Muscle layer of duodenum (tissue), 2 donors: ENCODE data around the gene ZFP36.
A peak's percentile ranks its signal among the peaks of the same experiment; 100 is the strongest.
"Not testable (repeated sequence)": the region's sequence is repeated elsewhere in the genome, so short reads cannot be mapped to it uniquely, and the experiment has no call there.

ENCODE experiments used
- H3K27ac ChIP-seq: one replicate; pipeline ENCODE4 v1.7.0; 2013; ENCODE audit warnings: mild to moderate bottlenecking, low read length
- H3K27me3 ChIP-seq: one replicate; pipeline ENCODE4 v1.7.0; 2013; ENCODE audit warnings: low read depth, mild to moderate bottlenecking, control low read depth, low read length
- H3K36me3 ChIP-seq, 2 donors: one replicate each; pipeline ENCODE4 v1.7.0; 2013; ENCODE audit warnings: low read length in 2 of 2, control low read depth in 1 of 2, mild to moderate bottlenecking in 1 of 2; ENCODE audit not compliant: insufficient read depth in 2 of 2, control insufficient read depth in 1 of 2
- H3K4me1 ChIP-seq, 2 donors: one replicate each; pipeline ENCODE4 v1.7.0; 2013; ENCODE audit warnings: low read length in 2 of 2, mild to moderate bottlenecking in 2 of 2, control low read depth in 1 of 2, moderate library complexity in 1 of 2; ENCODE audit not compliant: insufficient read depth in 2 of 2, control insufficient read depth in 1 of 2
- H3K4me3 ChIP-seq, 2 donors: one replicate each; pipeline ENCODE4 v1.7.0; 2013; ENCODE audit warnings: low read length in 2 of 2, low read depth in 1 of 2, mild to moderate bottlenecking in 1 of 2
- H3K9me3 ChIP-seq, 2 donors: one replicate each; pipeline ENCODE4 v1.7.0; 2013; ENCODE audit warnings: low read length in 2 of 2, control low read depth in 1 of 2, mild to moderate bottlenecking in 1 of 2; ENCODE audit not compliant: control insufficient read depth in 1 of 2
- donor health status: healthy.

Gene ZFP36

GRCh38 chr19:39444598-39445195 lies 38.0 kb downstream of the ZFP36 start:
- Histone ChIP-seq H3K36me3 (peaks cover 3 to 14% of the 10 kb centered on the region in 2 donors), H3K4me1 (peaks cover 3 to 35% of the 10 kb centered on the region in 2 donors), H3K27me3 (no peaks in the 10 kb centered on the region), H3K9me3 (no peaks in the 10 kb centered on the region), H3K27ac (peak overlapping the region; percentile 99), H3K4me3 (peak overlapping the region; percentile 93 to 96)

- Histone ChIP-seq H3K27ac (peak within 1 kb of the TSS; percentile 99), H3K9me3 (no peaks in the 10 kb centered on the region), H3K4me1 (peaks cover 3 to 32% of the 10 kb centered on the region in 2 donors), H3K36me3 (peaks cover 3 to 14% of the 10 kb centered on the region in 2 donors), H3K4me3 (peak within 1 kb of the TSS; percentile 93 to 96), H3K27me3 (no peaks in the 10 kb centered on the region)
Measured at GRCh38 chr19:39445196-39446111, 38.8 kb downstream of the ZFP36 start, which contains the start of gene SUPT5H. TSS of gene SUPT5H (plus strand) at chr19:39445582. CDS start at chr19:39445891, 309 bp downstream.

- H3K4me1 ChIP-seq, result peaks cover 3 to 30% of the 10 kb centered on the region in 2 donors
- H3K27ac ChIP-seq, result peak overlapping the region; percentile 99
- no peaks in the 10 kb centered on the region for H3K9me3 ChIP-seq
- H3K27me3 ChIP-seq, result no peaks in the 10 kb centered on the region
- peak overlapping the region; percentile 93 to 96 for H3K4me3 ChIP-seq
- peaks cover 3 to 14% of the 10 kb centered on the region in 2 donors for H3K36me3 ChIP-seq
Measured at GRCh38 chr19:39446365-39447084, 39.9 kb downstream of the ZFP36 start.

GRCh38 chr19:39448271-39448670 lies 41.6 kb downstream of the ZFP36 start:
- H3K4me3 ChIP-seq, result no peak overlapping the region
- peaks cover 9 to 18% of the 10 kb centered on the region in 2 donors for H3K36me3 ChIP-seq
- peaks cover 3 to 30% of the 10 kb centered on the region in 2 donors for H3K4me1 ChIP-seq

GRCh38 chr19:39449116-39449797 lies 42.6 kb downstream of the ZFP36 start:
- Histone ChIP-seq H3K4me1 (peaks cover 3 to 30% of the 10 kb centered on the region in 2 donors), H3K36me3 (peaks cover 16 to 27% of the 10 kb centered on the region in 2 donors)

More at GRCh38 chr19:39448271-39448670, 41.6 kb downstream of the ZFP36 start:
- Histone ChIP-seq H3K27ac (no peak overlapping the region), H3K9me3 (no peaks in the 10 kb centered on the region), H3K27me3 (no peaks in the 10 kb centered on the region)

GRCh38 chr19:39451257-39451656 lies 44.6 kb downstream of the ZFP36 start:
- not testable (repeated sequence) for H3K27ac ChIP-seq, H3K9me3 ChIP-seq, H3K27me3 ChIP-seq, H3K4me3 ChIP-seq
- peaks cover 3 to 24% of the 10 kb centered on the region in 2 donors for H3K4me1 ChIP-seq
- H3K36me3 ChIP-seq, result peaks cover 23 to 37% of the 10 kb centered on the region in 2 donors

More at GRCh38 chr19:39449116-39449797, 42.6 kb downstream of the ZFP36 start:
- no peak overlapping the region for H3K4me3 ChIP-seq
- no peaks in the 10 kb centered on the region for H3K9me3 ChIP-seq
- no peaks in the 10 kb centered on the region for H3K27me3 ChIP-seq
- no peak overlapping the region for H3K27ac ChIP-seq
